GM19099 (cell line): ENCODE data around the gene KIZ.
A peak's percentile ranks its signal among the peaks of the same experiment; 100 is the strongest.

Experiments used
- POLR2A ChIP-seq: IDR thresholded peaks from 3 replicates; pipeline ENCODE4 v1.6.1; 2011; ENCODE audit warnings: low read depth; ENCODE audit not compliant: insufficient read length; ENCODE audit errors: extremely low read depth

KIZ gene

GRCh38 chr20:21102603-21103311 is 23.1 kb upstream of the KIZ start:
- peak; percentile 9 for TF ChIP-seq POLR2A

GRCh38 chr20:21103582-21104465 is 22.1 kb upstream of the KIZ start:
- TF ChIP-seq POLR2A = no peak

GRCh38 chr20:21104466-21104761 is 21.5 kb upstream of the KIZ start:
- no peak for TF ChIP-seq POLR2A

GRCh38 chr20:21104921-21105320 is 21.0 kb upstream of the KIZ start:
- TF ChIP-seq POLR2A = no peak

GRCh38 chr20:21105429-21106170 is 20.3 kb upstream of the KIZ start:
- no peak for TF ChIP-seq POLR2A

- TF ChIP-seq POLR2A = no peak
Observed at GRCh38 chr20:21106171-21107017, 19.5 kb upstream of the KIZ start, which contains the start of gene LINC00237. Gene LINC00237 (minus strand): TSS chr20:21106358.

GRCh38 chr20:21109144-21109543 is 16.7 kb upstream of the KIZ start:
- TF ChIP-seq POLR2A = no peak

- no peak for TF ChIP-seq POLR2A
Observed at GRCh38 chr20:21110811-21111210, 15.1 kb upstream of the KIZ start.

GRCh38 chr20:21111416-21111815 is 14.5 kb upstream of the KIZ start:
- TF ChIP-seq POLR2A = no peak

- no peak for TF ChIP-seq POLR2A
Observed at GRCh38 chr20:21113697-21114096, 12.2 kb upstream of the KIZ start.

GRCh38 chr20:21114584-21114983 is 11.3 kb upstream of the KIZ start:
- no peak for TF ChIP-seq POLR2A

- no peak for TF ChIP-seq POLR2A
Observed at GRCh38 chr20:21117521-21117920, 8.4 kb upstream of the KIZ start.

- TF ChIP-seq POLR2A = no peak
Observed at GRCh38 chr20:21118138-21118537, 7.7 kb upstream of the KIZ start.

GRCh38 chr20:21118782-21119181 is 7.1 kb upstream of the KIZ start:
- TF ChIP-seq POLR2A = no peak

- no peak for TF ChIP-seq POLR2A
Observed at GRCh38 chr20:21124190-21124589, 1.7 kb upstream of the KIZ start.
